Measurements from ENCODE around the gene OR52E2. TPM values are rescaled to one million over a fixed set of nuclear protein-coding genes. Genes with fewer than 3 reads are reported as not detected.

The OR52E2 gene
- total and polyA plus RNA-seq, 2 donors (not counting 3 experiments of a cell fraction or from before 2014, with no cell fraction given), result not detected

- no TSS peak for BruUV-seq (replicated peaks)
- no peaks in the 10 kb centered on the region for H4K20me1 ChIP-seq (replicated peaks; ENCODE audit: control insufficient read depth, extremely low read depth, insufficient read depth, low read length)
- intact Hi-C loops (cut with micrococcal nuclease) (no loop called here), dilution Hi-C loops (cut with MboI; ENCODE audit: extremely low pct_ligation_motif_present, low sequenced_read_pairs) (no loop called here)
- POLR2A ChIA-PET, result no interaction called here
- DNase-seq (ENCODE audit: low read depth, low spot score) (no peak), FAIRE-seq (no peak)
- H3K27me3 ChIP-seq (ENCODE audit: control insufficient read depth in 2 of 2, insufficient read depth in 2 of 2, low read length in 2 of 2), result no peaks in the 10 kb centered on the region
- H3K4me2 ChIP-seq (ENCODE audit: insufficient read depth, low read length), result no peak overlapping the region
- H3K9me3 ChIP-seq (replicated peaks; ENCODE audit: control insufficient read depth, insufficient read depth, low read length), result no peaks in the 10 kb centered on the region
- TF ChIP-seq EZH2 (IDR thresholded peaks at IDR 0.05; ENCODE audit: borderline replicate concordance, low read depth, low read length, severe bottlenecking), result no peak
- no peak for TF ChIP-seq GATA2 (IDR thresholded peaks at IDR 0.05; ENCODE audit: insufficient read depth, insufficient read length, low read depth, low read length)
- no peak for TF ChIP-seq CTCF (IDR thresholded peaks at IDR 0.05; ENCODE audit: extremely low read depth in 1 of 2, insufficient read depth in 1 of 2, low read depth in 1 of 2, low read length in 2 of 2)
- TF ChIP-seq MYC (IDR thresholded peaks at IDR 0.05; ENCODE audit: low read depth, low read length), result no peak
- no peak for TF ChIP-seq POLR2A (IDR thresholded peaks at IDR 0.05; ENCODE audit: low read depth, low read length)
- TF ChIP-seq POLR2AphosphoS5 (IDR thresholded peaks at IDR 0.05; ENCODE audit: insufficient read depth, low read depth, low read length), result no peak
- TF ChIP-seq JUN (IDR thresholded peaks at IDR 0.05; ENCODE audit: borderline replicate concordance, insufficient read depth, insufficient read length, low read depth), result no peak
- TF ChIP-seq FOS (IDR thresholded peaks at IDR 0.05; ENCODE audit: borderline replicate concordance, insufficient read depth, low read length), result no peak
- TF ChIP-seq MAX (IDR thresholded peaks at IDR 0.05; ENCODE audit: insufficient read depth, insufficient read length), result no peak
- CTCF ChIA-PET, result no interaction called here
- no peaks in the 10 kb centered on the region for H3K36me3 ChIP-seq (ENCODE audit: control insufficient read depth in 2 of 2, extremely low read depth in 1 of 2, insufficient read depth in 2 of 2, low read length in 2 of 2)
- H3K27ac ChIP-seq (ENCODE audit: insufficient read depth, low read depth, low read length), result no peak overlapping the region
- H2AFZ ChIP-seq (ENCODE audit: low read depth, low read length), result no peak overlapping the region
- no peak overlapping the region for H3K4me3 ChIP-seq (replicated peaks in 1 of 3; ENCODE audit: insufficient read depth in 1 of 3, low read depth in 1 of 3, low read length in 3 of 3)
- H3K4me1 ChIP-seq (ENCODE audit: control insufficient read depth, extremely low read depth, insufficient read depth, low read length), result no peaks in the 10 kb centered on the region
- H3K79me2 ChIP-seq (ENCODE audit: control insufficient read depth, insufficient read depth, low read length), result no peaks in the 10 kb centered on the region
- no peaks in the 10 kb centered on the region for H3K9me1 ChIP-seq (replicated peaks; ENCODE audit: control insufficient read depth, extremely low read depth, insufficient read depth, low read length)
- no peak overlapping the region for H3K9ac ChIP-seq (replicated peaks; ENCODE audit: extremely low read depth, insufficient read depth, low read length)
Observed at GRCh38 chr11:5042091-5042490, 17.3 kb downstream of the OR52E2 start.
